Stomach smooth muscle (tissue), 2 donors: ENCODE data around the gene SIGLEC9.

Experiments
- H3K27ac ChIP-seq: one replicate; pipeline ENCODE4 v1.7.0; 2013; ENCODE audit warnings: mild to moderate bottlenecking, low read length, inconsistent platforms
- H3K27me3 ChIP-seq, 2 donors: one replicate each; pipeline ENCODE4 v1.7.0; 2013; ENCODE audit warnings: low read length in 2 of 2; ENCODE audit not compliant: insufficient read depth in 2 of 2, control insufficient read depth in 1 of 2
- H3K36me3 ChIP-seq, 2 donors: one replicate each; pipeline ENCODE4 v1.7.0; 2013; ENCODE audit warnings: low read length in 2 of 2; ENCODE audit not compliant: control insufficient read depth in 2 of 2, insufficient read depth in 2 of 2
- H3K4me1 ChIP-seq: one replicate; pipeline ENCODE4 v1.7.0; 2013; ENCODE audit warnings: low read length; ENCODE audit not compliant: control insufficient read depth, insufficient read depth
- H3K4me3 ChIP-seq, 2 donors: one replicate each; pipeline ENCODE4 v1.7.0; 2013; ENCODE audit warnings: low read length in 2 of 2
- H3K9ac ChIP-seq, 2 donors: one replicate each; pipeline ENCODE4 v1.7.0; 2013; ENCODE audit warnings: low read length in 2 of 2, mild to moderate bottlenecking in 1 of 2
- H3K9me3 ChIP-seq, 2 donors: one replicate each; pipeline ENCODE4 v1.7.0; 2013; ENCODE audit warnings: low read length in 2 of 2; ENCODE audit not compliant: control insufficient read depth in 2 of 2
- donor health status: healthy.
- donor health status: Pancreatic carcinoma.

Gene SIGLEC9

DNA sequence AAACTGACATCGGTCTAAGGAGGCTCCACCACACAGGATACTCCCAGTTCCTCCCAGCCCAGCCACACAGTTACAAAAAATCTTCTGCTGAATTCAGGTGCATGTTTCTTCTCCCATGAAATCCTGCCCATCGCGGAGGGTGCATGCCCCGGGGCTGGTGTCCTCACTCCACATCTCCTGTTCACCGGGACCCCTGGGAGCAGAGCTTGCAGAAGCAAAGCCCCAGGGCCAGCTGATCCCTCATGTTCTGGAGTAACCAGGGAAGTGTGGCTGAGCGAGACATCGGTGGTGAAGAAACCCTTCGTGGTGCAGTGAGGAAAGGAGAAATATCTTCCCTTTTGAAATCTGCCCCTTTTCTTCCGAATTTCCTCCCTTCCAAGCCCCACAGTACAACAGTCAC lies 904 bp upstream of the SIGLEC9 start:
- Histone ChIP-seq H3K9me3 (no peaks in the 10 kb centered on the region), H3K36me3 (no peaks in the 10 kb centered on the region), H3K27ac (no peak overlapping the region), H3K9ac (no peak overlapping the region), H3K27me3 (peaks cover 3 to 13% of the 10 kb centered on the region in 2 donors), H3K4me1 (no peaks in the 10 kb centered on the region), H3K4me3 (no peak overlapping the region)

GRCh38 chr19:51124216-51124615 lies 490 bp upstream of the SIGLEC9 start:
- H3K36me3 ChIP-seq: no peaks in the 10 kb centered on the region
- H3K4me1 ChIP-seq: no peaks in the 10 kb centered on the region
- H3K4me3 ChIP-seq: no peak overlapping the region
- H3K9ac ChIP-seq: no peak overlapping the region
- H3K9me3 ChIP-seq: no peaks in the 10 kb centered on the region
- peaks cover 3 to 13% of the 10 kb centered on the region in 2 donors for H3K27me3 ChIP-seq
- H3K27ac ChIP-seq: no peak overlapping the region

DNA sequence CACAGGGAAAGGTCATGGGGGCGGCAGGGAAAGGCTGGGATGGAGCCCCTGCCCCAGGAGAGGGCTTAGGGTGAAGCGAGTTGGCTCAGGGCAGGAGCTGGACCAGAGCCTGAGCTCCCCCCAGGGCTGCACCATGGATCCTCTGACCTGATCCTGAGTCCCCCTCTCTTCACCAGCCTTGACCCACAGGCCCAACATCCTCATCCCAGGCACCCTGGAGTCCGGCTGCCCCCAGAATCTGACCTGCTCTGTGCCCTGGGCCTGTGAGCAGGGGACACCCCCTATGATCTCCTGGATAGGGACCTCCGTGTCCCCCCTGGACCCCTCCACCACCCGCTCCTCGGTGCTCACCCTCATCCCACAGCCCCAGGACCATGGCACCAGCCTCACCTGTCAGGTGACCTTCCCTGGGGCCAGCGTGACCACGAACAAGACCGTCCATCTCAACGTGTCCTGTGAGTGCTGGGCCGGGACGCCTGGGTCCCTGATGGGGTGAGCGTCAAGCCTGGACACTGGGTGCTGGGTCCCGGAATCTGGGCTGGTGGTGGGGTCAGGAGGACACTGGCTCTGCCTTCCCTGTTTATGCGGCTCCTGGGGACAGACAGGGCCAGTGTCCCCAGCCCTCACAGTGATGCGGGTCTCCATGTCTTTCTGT lies 842 bp downstream of the SIGLEC9 start:
- Histone ChIP-seq H3K9me3 (no peaks in the 10 kb centered on the region), H3K4me1 (no peaks in the 10 kb centered on the region), H3K27ac (no peak overlapping the region), H3K9ac (no peak overlapping the region), H3K27me3 (peaks cover 3 to 15% of the 10 kb centered on the region in 2 donors), H3K36me3 (no peaks in the 10 kb centered on the region), H3K4me3 (no peak overlapping the region)

DNA sequence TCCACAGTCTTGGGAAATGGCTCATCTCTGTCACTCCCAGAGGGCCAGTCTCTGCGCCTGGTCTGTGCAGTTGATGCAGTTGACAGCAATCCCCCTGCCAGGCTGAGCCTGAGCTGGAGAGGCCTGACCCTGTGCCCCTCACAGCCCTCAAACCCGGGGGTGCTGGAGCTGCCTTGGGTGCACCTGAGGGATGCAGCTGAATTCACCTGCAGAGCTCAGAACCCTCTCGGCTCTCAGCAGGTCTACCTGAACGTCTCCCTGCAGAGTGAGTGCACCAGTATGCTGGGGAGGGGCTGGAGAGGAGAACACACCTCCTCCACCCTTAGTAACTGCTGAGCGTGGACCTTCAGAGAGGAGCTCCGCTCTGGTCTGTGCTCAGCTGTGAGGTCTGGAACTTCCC lies 2.3 kb downstream of the SIGLEC9 start:
- Histone ChIP-seq H3K9ac (no peak overlapping the region), H3K36me3 (no peaks in the 10 kb centered on the region), H3K4me3 (no peak overlapping the region), H3K27ac (no peak overlapping the region), H3K9me3 (no peaks in the 10 kb centered on the region), H3K4me1 (no peaks in the 10 kb centered on the region), H3K27me3 (peaks cover 3 to 18% of the 10 kb centered on the region in 2 donors)

DNA sequence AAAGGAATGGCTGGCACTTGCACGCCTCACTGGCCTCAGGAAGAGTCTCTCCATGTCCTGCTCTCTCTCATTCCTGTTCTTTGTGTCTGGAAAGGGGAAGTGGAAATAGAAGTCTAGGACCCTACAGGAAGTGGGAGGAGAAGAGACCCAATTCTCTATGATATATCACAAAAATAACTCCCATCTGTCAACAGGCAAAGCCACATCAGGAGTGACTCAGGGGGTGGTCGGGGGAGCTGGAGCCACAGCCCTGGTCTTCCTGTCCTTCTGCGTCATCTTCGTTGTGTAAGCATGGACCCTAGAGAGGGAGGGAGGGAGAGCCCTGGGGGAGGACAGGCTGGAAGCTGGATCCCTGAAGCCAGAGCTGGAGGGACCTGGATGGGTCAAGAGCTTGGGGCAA lies 3.0 kb downstream of the SIGLEC9 start:
- Histone ChIP-seq H3K4me3 (no peak overlapping the region), H3K9me3 (no peaks in the 10 kb centered on the region), H3K27me3 (peaks cover 3 to 21% of the 10 kb centered on the region in 2 donors), H3K9ac (no peak overlapping the region), H3K4me1 (no peaks in the 10 kb centered on the region), H3K27ac (no peak overlapping the region), H3K36me3 (no peaks in the 10 kb centered on the region)

DNA sequence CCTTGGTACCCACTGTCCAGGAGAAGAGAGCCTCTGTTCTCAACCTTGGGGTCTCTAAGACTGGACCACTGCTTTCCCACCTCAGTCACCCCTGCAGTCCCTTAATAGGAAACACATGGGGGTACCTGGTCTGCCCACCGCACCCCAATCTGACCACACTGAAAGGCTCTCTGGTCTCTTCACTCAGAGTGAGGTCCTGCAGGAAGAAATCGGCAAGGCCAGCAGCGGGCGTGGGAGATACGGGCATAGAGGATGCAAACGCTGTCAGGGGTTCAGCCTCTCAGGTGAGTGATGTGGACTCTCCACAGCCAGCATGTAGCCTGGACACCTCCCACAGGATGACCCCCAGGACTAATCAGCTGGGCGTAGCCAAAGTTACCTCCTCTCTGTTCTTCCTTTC lies 3.5 kb downstream of the SIGLEC9 start:
- H3K4me1 ChIP-seq: no peaks in the 10 kb centered on the region
- peaks cover 2 to 20% of the 10 kb centered on the region in 2 donors for H3K27me3 ChIP-seq
- no peak overlapping the region for H3K4me3 ChIP-seq
- no peak overlapping the region for H3K9ac ChIP-seq
- H3K9me3 ChIP-seq: no peaks in the 10 kb centered on the region
- no peak overlapping the region for H3K27ac ChIP-seq
- no peaks in the 10 kb centered on the region for H3K36me3 ChIP-seq

GRCh38 chr19:51129716-51130115 lies 5.0 kb downstream of the SIGLEC9 start:
- no peak overlapping the region for H3K27ac ChIP-seq
- no peaks in the 10 kb centered on the region for H3K36me3 ChIP-seq
- no peaks in the 10 kb centered on the region for H3K4me1 ChIP-seq
- no peaks in the 10 kb centered on the region for H3K9me3 ChIP-seq
- peaks cover 0 to 18% of the 10 kb centered on the region in 2 donors for H3K27me3 ChIP-seq
- no peak overlapping the region for H3K4me3 ChIP-seq
- no peak overlapping the region for H3K9ac ChIP-seq

GRCh38 chr19:51131780-51132680 lies 7.3 kb downstream of the SIGLEC9 start:
- Histone ChIP-seq H3K9ac (no peak overlapping the region), H3K4me1 (no peaks in the 10 kb centered on the region), H3K36me3 (no peaks in the 10 kb centered on the region), H3K4me3 (no peak overlapping the region), H3K27me3 (peaks cover 0 to 15% of the 10 kb centered on the region in 2 donors), H3K9me3 (no peaks in the 10 kb centered on the region), H3K27ac (no peak overlapping the region)

GRCh38 chr19:51135004-51135403 lies 10.3 kb downstream of the SIGLEC9 start:
- no peaks in the 10 kb centered on the region for H3K36me3 ChIP-seq
- H3K27me3 ChIP-seq: peaks cover 0 to 13% of the 10 kb centered on the region in 2 donors
- H3K27ac ChIP-seq: no peak overlapping the region
- no peak overlapping the region for H3K9ac ChIP-seq
- no peak overlapping the region for H3K4me3 ChIP-seq
- H3K4me1 ChIP-seq: no peaks in the 10 kb centered on the region
- H3K9me3 ChIP-seq: no peaks in the 10 kb centered on the region

DNA sequence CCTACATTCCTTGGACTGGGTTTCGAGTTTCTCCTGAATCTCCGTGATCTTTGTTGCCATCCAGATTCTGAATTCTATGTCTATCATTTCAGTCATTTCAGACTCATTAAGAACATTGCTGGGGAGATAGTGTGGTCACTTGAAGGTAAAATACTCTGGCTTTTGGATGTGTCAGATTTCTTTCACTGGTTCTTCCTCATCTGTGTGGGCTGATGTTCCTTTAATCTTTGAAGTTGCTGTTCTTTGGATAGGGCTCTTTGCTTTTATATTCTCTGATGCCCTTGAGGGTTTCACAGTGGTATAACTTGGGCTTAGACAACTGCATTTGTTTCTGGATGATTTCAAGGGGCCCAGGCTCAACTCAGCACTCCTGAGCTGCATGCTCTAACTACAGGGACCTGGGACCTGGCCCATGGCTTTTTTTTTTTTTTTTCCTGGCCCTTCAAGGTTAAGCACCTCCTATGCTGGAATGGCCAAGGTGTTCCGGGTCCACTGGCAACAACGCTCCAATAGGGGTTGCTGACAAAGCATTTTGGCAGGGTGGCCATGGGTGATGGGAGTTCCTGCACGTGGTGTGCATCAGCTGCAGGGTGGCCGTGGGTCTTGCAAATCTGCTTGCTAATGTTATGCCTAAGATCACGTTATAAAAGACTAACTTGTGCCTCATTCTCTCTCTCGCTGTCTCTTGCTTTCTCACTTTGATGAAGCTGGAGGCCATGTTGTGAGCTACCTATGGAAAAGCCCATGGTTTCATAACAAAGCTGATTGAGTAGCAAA lies 11.5 kb downstream of the SIGLEC9 start:
- H3K27ac ChIP-seq: no peak overlapping the region
- no peak overlapping the region for H3K9ac ChIP-seq
- H3K4me1 ChIP-seq: no peaks in the 10 kb centered on the region
- no peak overlapping the region for H3K4me3 ChIP-seq
- no peaks in the 10 kb centered on the region for H3K9me3 ChIP-seq
- no peaks in the 10 kb centered on the region for H3K36me3 ChIP-seq
- H3K27me3 ChIP-seq: peaks cover 0 to 13% of the 10 kb centered on the region in 2 donors
